Measurements from ENCODE around the gene MINAR1.

MINAR1 gene

DNA sequence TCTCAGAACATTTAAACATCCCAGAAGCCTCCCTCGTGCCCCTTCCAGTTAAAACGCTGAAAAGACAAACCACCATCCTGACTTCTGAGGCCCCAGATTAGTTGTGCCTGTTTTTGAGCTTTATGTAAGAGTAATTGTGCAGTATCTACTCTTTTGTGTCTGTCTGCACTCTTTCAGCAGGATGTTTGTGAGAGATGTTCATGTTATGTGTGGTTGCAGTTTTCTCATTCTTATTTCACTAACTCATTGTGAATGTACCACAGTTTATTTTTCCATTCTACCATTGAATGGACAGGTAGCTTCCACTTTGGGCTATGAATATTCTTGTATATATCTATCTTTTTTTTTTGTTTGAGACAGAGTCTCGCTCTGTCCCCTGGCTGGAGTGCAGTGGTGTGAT, 40.3 kb downstream of the MINAR1 start:
- no peak for DNase-seq

DNA sequence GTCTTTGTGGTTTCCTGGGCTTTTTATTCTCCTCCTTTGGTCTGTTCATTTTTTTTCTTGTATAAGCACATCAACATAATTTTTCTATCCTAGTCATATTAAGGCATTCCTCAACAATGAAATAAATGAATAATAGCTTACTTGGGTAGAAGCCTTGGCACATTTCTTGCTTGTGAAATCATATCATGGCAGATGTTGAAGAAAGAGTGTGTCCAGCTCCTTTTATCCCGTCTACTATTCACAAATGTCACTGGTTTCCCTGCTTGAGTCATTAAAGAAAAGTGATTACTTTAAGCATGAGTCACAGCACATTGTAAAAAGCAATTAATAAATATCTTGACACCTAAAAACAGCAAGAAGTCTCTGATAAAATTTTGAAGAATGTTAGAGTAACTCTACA, 42.1 kb downstream of the MINAR1 start:
- DNase-seq: no peak

DNA sequence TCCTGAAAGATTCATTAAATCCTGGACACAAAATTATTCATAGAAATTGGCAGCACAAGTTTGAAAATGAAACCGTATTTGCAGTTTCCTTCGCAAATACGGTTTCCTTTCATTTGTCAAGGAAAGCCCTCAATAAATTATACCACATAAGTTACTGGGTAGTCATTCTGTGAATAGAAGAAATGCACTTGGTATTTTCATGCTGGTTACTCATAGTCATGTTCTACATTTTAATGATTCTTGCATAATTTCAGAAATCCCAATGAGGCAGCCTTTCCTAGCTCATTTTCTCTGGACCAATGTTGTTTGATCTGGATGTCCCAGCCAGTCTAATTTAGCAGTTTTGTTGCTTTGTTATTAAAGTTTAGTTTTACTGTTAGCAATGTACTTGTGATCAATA, 43.2 kb downstream of the MINAR1 start:
- no peak for DNase-seq

DNA sequence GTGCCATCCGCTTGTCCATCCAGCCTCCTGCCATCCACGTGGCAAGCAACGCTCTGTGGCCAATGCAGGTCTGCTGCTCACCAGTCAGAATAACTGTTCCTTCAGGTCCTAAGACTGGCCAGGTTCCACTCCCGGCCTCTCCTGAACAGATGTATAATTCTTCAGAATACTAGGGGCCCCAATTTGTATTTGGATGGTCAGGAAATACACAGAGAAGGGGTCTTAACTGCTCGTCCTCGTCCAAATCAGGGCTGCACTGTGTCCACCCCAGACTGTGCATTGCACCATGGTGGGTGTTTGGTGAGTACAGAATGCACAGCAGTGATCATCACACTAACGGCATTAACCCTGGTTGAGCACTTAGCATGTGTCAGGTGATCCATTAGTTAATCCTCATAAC, 46.0 kb downstream of the MINAR1 start:
- no peak for DNase-seq

DNA sequence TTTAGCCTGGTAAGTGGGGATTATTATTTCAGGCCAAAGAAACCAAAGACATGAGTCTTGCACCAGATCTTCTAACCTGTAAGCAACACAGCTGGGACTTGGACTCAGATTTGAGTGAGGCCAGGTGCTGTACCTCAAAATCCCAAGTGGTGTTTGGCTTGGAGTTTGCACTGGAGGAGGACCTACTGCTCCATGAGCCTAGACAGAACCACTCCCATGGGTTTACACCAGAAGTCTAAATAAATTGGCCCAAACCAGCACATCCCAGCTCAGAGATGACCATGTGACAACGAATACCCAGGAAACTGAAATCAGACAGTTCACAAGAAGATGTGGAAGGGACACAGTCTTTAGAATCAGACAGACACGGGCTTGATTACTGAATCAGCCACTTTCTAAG, 47.5 kb downstream of the MINAR1 start:
- no peak for DNase-seq

DNA sequence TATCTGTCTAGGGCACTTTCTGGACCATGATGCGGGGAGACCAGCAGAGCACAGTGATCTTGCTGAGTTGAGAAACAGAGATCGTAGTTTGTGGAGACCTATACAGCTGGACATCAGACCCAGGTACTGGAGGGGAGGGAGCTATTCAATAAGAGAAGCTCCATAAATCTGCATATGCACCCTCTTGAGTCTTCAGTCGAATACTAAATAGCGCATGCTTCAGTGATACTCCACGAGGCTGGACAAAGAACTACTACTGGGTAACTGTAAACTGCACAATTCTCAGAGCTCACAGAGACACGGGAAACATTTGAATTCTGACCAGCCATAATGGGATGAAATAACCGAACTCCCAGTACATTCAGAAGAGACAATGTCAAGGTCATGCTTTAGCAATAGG, 49.7 kb downstream of the MINAR1 start:
- no peak for DNase-seq

Data from NCI-H524 (cell line).